ENCODE data around the gene STX16. TPM values are rescaled to one million over a fixed set of nuclear protein-coding genes. Genes with fewer than 3 reads are reported as not detected.
A peak's percentile ranks its signal among the peaks of the same experiment; 100 is the strongest.

Gene STX16
- total and polyA plus RNA-seq, 2 of the 13 experiments (the other 11 are each of a cell fraction or from before 2014, with no cell fraction given) = 28.0 to 72.7 TPM

GRCh38 chr20:58622671-58623578 is 28.2 kb upstream of the STX16 start (continued):
- TF ChIP-seq ZNF441 (CRISPR knock-in tag; IDR thresholded peaks at IDR 0.05; ENCODE audit: borderline replicate concordance) (no peak), ZBTB40 (IDR thresholded peaks at IDR 0.05) (0 out of 2 replicates have a peak, but pooled peaks have one; percentile 13), ZBTB40 (CRISPR knock-in tag; IDR thresholded peaks at IDR 0.05) (no peak), ZNF17 (CRISPR knock-in tag; IDR thresholded peaks at IDR 0.05) (no peak), PLRG1 (conservative IDR thresholded peaks at IDR 0.05) (peak; percentile 94; the same call in 1 of the 2 replicates), ZKSCAN8 (CRISPR knock-in tag; IDR thresholded peaks at IDR 0.05; ENCODE audit: borderline replicate concordance) (no peak), ZZZ3 (CRISPR knock-in tag; IDR thresholded peaks at IDR 0.05; ENCODE audit: borderline replicate concordance) (no peak), DDIT3 (CRISPR knock-in tag; IDR thresholded peaks at IDR 0.05) (no peak), SNAPC5 (CRISPR knock-in tag; IDR thresholded peaks at IDR 0.05; ENCODE audit: borderline replicate concordance) (no peak), NBN (conservative IDR thresholded peaks at IDR 0.05) (peak; percentile 94), PRPF4 (IDR thresholded peaks at IDR 0.05; ENCODE audit: low read depth, low read length, poor library complexity, severe bottlenecking) (no peak), ZNF335 (CRISPR knock-in tag; IDR thresholded peaks at IDR 0.05) (no peak), ZNF609 (CRISPR knock-in tag; IDR thresholded peaks at IDR 0.05; ENCODE audit: borderline replicate concordance) (no peak), ZNF724P (CRISPR knock-in tag; IDR thresholded peaks at IDR 0.05; ENCODE audit: borderline replicate concordance) (peak; percentile 99), SIN3A (IDR thresholded peaks at IDR 0.05; ENCODE audit: borderline replicate concordance, low read depth, low read length) (no peak)
